HG02588 (cell line): ENCODE measurements around the gene PILRA.
"Not testable (repeated sequence)": the region's sequence is repeated elsewhere in the genome, so short reads cannot be mapped to it uniquely, and the experiment has no call there.

Experiments
- ATAC-seq: cut with Tn5 transposase; IDR thresholded peaks from one replicate; pipeline ENCODE4 v1.9.1; 2021; ENCODE audit warnings: mild to moderate bottlenecking, moderate library complexity; ENCODE audit not compliant: unreplicated experiment

The PILRA gene

DNA sequence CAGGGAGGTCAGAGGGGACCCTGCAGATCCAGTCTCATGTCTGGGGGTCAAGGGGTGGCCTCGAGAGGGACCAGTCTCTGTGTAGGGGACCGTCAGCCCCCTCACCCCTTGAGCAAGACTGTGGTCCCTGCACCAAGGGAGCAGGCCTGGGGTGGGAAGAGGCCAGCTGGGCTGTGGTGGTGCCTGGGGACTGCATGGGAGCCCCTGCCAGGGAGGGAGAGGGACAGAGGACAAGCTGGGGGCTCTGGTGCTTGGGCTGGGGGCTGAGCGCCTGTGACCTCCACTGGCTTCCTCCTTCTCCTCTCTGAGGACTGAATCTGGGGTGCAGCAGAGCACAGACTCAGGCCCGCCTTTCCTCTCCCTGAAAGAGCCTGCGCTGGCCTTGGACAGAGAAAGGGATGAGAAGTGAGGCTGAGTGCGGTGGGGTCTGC, 16.1 kb upstream of the PILRA start:
- ATAC-seq = no peak

DNA sequence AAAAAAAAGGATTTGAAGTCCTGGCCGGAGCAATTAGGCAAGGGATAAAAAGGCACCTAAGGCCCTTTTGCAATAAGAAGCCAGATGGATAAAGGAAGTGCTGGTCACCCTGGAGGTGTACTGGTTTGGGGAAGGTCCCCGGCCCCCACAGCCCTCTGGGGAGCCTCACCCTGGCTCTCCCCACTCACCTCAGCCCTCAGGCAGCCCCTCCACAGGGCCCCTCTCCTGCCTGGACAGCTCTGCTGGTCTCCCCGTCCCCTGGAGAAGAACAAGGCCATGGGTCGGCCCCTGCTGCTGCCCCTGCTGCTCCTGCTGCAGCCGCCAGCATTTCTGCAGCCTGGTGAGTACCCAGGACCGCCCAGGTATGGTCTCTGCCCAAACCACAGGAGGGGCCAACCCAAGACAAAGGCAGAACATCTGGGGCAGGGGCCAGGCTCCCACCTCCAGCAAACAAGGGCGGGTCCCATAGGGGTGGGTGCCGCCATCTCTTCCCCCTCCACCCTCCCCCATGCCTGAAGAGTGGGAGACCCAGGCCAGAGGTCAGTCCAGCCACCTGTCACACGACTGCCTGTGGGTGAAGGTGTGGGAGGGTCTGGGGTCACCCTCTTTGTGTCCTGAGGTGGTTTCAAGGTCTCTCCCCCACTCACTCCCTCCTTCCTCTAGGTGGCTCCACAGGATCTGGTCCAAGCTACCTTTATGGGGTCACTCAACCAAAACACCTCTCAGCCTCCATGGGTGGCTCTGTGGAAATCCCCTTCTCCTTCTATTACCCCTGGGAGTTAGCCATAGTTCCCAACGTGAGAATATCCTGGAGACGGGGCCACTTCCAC, 15.0 kb upstream of the PILRA start, which contains the start of gene PILRB:
PILRB (plus strand) TSS at position 91 of the 830 bp plus-strand sequence; CDS start at position 277, 186 bp downstream.
- no peak for ATAC-seq

DNA sequence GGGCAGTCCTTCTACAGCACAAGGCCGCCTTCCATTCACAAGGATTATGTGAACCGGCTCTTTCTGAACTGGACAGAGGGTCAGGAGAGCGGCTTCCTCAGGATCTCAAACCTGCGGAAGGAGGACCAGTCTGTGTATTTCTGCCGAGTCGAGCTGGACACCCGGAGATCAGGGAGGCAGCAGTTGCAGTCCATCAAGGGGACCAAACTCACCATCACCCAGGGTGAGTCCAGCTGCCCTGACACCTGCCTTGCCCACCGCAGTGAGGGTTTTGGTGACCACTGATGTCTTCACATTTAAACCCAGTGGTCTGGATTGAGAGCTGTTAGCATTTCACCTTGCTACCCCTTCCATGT, 14.5 kb upstream of the PILRA start:
- no peak for ATAC-seq

DNA sequence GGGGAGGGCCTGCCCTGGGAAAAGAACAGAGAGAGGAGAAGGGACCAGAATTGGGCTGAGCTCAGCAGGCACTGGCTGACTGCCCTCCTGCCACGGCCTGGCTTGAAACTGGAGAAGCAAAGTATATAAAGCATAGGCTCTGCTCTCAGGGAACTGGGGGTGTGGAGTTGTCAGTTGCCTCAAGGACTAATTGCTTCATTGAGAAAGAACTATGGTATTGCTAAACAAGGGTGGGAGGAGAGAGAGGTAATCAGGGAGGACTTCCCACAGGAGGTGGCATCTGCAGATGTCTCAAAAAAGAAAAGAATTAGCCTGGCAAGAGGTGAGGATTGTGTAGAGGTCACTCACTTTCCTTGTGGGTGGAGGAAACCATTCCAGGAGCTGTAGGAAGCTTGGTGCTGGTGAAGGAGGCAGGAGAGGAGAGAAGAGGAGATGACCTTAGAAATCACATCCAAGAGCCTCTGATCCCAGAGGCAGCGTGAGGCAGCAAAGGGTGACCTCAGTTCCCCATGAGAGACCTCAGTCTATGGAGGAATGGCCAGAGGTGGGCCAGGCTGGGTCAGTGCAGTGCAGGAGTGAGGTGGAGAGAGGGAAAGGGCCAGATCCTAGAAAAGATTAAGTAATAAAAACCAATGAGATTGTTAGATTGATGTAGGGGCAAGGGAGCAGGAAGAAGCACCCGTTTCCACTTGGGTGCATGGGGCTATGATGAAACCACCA, 13.0 kb upstream of the PILRA start:
- ATAC-seq = no peak

DNA sequence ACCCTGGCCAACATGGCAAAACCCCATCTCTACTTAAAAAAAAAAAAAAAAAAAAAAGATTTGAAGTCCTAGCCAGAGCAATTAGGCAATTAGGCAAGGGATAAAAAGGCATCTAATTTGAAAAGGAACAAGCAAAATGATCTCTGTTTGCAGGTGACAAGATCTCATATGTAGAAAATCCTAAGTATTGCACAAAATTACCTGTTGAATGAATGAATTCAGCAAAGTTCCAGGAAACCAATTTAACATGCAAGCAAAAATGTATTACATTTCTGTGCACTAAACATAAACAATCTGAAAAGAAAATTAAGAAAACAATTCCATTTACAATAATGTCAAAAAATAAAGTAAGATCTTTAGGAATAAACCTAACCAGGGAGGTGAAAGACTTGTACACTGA, 10.2 kb upstream of the PILRA start:
- ATAC-seq = no peak

DNA sequence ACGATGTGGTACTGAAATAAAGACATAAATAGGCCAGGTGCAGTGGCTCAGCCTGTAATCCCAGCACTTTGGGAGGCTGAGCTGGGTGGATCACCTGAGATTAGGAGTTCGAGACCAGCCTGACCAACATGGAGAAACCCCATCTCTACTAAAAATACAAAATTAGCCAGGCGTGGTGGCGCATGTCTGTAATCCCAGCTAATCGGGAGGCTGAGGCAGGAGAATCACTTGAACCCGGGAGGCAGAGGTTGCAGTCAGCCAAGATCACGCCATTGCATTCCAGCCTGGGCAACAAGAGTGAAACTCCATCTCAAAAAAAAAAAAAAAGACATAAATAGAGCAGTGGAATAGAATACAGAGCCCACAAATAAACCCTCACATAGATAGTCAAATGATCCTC, 9.5 kb upstream of the PILRA start:
- not testable (repeated sequence) for ATAC-seq

DNA sequence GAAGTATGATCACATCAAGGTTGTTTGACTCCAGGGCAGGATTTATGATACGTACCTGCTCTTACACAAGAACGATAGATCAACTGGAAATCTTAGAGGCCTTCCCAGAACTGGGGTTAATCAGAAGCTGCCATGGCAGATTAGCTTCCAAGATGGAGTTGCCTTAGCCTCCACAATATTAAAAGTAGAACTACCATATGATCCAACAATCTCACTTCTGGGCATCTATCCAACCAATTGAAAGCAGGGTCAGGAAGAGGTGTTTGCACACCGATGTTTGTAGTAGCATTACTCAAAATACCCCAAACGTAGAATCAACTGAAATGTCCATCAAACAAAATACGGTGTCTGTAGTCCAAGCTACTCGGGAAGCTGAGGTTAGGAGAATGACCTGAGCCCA, 8.8 kb upstream of the PILRA start:
- no peak for ATAC-seq

DNA sequence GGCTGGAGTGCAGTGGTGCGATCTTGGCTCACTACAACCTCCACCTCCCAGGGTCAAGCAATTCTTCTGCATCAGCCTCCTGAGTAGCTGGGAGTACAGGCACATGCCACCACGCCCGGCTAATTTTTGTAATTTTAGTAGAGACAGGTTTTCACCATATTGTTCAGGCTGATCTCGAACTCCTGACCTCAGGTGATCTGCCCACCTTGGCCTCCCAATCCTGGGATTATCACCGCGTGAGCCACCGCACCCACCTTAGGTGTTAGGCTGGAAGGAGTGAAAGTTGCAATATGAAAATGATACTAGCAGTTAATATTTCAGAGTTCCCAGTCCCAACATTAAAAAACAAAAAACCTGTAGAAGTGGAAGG, 7.3 kb upstream of the PILRA start:
- ATAC-seq = not testable (repeated sequence)

DNA sequence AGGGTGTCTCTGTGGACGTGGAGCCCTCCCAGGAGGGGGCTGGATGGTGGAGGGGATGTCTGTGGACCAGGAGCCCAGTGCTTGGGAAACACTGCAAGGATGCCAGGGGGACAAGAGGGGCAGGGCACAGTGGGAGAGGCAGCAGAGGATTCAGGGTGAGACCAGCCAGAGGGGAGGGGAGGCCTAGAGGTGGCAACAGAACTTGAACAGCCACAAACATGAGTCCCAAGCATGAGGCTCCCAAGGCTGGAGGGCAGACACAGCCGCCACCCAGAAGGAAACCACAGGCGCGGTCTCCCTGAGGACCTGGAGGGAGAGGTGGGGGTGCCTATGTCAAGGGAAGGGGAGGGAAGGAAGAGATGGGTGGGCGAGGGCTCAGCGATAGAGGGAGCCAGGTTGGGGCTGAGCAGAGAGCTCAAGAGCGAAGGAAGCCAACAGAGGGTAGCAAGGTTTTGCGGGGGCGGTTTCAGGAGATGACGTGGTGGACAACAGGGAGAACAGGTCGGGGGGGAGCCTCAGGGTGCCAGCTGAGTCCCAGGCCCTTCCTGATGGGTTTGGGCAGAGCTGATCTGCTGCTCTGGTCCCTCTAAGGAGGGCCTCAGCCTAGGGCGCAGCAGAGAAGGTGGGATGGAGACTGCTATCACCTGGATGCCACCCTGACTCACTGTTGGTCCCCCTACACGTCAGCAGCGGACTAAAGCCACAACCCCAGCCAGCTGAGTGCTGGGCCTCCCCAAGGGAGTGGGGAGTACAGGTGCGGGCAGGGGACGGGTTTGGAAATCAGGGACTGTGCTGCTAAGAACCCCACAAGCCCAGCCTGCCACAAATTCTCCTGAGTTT, 6.7 kb upstream of the PILRA start:
- no peak for ATAC-seq

DNA sequence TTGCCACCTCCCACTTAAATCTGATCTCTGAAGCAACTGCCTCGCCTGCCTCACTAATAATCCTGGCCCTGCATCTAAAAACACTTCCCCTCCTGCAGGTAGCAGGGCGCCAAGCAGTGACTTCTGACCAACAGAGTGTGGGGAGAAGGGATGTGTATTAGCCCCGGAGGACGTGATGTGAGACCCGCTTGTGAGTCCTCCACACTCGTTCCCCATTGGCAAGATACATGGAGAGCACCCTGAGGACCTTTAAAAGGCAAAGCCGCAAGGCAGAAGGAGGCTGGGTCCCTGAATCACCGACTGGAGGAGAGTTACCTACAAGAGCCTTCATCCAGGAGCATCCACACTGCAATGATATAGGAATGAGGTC, 6.1 kb upstream of the PILRA start:
- ATAC-seq = no peak

DNA sequence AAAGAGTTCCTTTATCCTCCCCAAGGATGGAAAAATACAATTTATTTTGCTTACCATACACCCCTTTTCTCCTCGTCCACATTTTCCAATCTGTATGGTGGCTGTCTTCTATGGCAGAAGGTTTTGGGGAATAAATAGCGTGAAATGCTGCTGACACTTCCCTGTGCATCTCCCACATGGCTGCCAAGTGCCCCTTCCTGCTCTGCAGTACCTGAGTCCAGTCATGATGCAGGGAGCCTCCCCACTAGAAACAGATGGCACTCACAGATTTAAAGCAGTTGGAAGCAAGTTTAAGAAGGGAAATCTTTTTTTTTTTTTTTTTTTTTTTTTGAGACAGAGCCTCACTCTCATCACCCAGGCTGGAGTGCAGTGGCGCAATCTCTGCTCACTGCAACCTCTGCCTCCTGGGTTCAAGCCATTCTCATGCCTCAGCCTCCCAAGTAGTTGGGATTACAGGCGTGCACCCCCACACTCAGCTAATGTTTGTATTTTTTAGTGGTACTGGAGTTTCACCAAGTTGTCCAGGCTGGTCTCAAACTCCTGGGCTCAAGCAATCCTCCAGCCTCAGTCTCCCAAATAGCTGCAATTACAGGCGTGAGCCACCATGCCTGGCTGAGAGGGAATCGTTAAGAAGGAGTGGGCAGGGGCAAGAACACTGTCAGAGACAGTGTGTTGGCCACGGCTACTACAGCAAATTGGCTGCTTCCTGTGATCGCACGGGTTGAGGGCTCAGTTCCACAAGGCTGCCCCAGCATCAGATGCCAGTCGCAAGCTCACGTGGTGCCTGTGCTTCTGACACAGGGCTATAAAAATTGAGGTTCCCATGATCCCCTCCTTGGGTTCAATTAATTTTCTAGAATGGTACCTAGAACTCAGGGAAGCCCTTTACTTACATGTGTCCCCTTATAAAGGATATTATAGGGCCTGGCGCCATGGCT, 5.3 kb upstream of the PILRA start:
- ATAC-seq = no peak

DNA sequence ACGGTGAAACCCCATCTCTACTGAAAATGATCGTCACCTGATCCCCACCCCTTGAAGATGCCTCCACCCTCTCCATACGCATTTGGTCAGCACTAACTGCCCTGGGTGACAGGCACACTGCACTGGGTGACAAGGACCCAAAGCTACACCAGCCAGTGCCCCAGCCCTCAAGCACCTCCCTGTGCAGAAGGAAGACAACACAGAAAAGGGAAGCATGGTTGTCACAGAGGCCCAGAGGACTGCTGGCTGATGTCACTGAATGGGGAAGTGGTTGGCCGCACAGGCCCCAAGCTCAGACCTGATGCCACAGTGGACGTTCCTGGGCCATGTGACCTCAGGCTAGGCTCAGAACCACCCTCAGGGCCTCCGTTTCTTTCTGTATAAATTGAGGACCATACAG, 4.2 kb upstream of the PILRA start:
- peak; percentile 60 for ATAC-seq

DNA sequence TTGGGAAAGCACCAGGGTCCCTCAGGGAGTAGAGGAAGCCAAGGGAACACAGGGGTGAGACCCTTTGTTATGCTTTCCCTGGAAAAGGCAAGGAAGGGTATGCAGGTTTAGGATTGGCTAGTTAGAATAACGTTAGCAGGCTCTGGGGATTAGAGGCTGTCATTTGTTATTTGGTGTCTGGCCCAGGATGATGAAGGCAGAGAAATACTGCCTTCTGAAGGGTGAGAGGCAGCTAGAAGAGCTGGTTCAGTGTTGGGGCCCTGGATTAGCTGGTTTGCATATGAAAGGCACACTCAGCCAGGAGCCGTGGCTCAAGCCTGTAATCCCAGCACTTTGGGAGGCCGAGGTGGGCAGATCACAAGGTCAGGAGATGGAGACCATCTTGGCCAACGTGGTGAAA, 3.0 kb upstream of the PILRA start:
- ATAC-seq = no peak

DNA sequence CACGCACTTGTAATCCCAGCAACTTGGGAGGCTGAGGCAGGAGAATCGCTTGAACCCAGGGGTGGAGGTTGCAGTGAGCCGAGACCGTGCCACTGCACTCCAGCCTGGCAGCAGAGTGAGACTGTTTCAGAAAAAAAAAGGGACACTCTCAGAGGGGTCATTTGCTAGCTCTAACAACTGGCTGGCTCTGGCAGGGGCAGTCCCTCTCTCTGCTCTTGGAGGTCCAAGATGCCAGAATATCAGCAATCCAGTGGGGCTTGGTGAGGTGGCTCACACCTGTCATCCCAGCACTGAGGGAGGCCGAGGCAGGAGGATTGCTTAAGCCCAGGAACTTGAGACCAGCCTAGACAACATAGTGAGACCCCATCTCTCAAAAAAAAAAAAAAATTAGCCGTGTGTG, 2.5 kb upstream of the PILRA start:
- no peak for ATAC-seq

DNA sequence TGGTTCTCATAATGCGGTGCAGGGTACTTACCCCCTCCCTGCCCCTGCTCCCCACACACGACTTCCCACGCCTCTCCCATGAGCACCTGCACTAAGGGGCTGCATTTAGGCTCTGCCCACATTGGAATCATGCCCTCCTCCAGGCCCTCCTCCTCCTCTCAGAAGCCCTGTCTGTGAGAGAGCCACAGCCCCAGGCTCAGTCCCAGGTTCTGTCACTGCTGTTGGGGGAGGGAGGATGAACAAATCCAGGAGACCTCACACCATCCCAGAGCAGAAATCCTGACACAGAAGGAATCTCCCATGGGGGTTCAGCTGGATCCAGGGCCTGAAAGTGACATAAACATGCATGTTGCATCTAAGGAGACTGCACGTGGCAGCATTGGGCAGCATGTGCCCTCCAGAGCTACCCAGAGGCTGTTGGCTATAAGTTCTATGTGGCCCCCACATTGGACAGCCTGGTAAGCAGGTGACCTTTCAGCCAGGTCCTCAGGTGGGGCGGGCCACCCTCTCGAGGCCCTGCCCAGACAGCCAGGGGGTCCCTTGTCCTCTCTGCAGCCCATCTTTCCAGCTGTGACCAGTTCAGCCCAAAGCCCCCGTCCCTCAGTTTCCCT, 1.6 kb upstream of the PILRA start:
- no peak for ATAC-seq

DNA sequence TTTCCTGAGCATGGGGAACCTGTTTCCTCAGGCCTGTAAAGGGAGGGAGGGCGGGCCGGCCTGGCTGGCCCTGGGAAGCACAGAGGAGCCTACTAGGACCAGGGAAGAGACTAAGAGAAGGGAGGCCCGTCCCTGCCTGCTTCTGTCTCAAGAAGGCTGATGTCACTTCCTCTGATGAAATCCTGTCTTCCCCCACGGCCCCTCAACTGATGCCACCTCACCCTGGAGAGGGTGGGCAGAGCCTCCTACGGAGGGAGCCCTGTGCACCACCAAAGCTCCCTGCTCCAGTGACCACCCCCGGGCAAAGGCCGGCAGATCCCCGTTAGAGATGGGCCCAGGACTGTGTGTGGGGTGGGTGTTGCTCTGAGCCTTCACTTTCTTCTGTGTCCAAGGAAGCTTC, 1.0 kb upstream of the PILRA start:
- no peak for ATAC-seq

DNA sequence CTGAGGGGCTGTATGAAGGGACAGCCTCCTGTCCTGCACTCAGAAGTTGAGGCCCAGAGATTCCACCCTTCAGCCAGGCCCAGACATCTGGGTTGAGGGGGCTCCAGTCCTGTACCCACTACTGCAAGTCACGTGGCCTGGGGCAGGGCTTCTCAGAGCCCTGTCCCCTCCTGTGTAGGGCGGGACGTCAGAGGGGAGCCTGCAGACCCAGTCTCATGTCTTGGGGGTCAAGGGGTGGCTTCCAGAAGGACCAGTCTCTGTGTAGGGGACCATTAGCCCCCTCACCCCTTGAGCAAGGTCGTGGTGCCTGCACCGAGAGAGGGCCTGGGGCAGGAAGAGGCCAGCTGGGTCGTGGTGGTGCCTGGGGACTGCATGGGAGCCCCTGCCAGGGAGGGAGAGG, 593 bp upstream of the PILRA start:
- ATAC-seq = no peak

DNA sequence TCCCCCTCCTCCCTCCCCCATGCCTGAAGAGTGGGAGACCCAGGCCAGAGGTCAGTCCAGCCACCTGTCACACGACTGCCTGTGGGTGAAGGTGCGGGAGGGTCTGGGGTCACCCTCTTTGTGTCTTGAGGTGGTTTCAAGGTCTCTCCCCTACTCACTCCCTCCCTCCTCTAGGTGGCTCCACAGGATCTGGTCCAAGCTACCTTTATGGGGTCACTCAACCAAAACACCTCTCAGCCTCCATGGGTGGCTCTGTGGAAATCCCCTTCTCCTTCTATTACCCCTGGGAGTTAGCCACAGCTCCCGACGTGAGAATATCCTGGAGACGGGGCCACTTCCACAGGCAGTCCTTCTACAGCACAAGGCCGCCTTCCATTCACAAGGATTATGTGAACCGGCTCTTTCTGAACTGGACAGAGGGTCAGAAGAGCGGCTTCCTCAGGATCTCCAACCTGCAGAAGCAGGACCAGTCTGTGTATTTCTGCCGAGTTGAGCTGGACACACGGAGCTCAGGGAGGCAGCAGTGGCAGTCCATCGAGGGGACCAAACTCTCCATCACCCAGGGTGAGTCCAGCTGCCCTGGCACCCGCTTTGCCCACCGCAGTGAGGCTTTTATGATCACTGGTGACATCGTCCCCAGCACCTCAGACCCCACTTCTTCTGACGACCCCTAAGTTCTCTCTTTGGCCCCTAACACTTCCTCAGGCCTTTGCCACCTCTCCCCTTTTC, 747 bp downstream of the PILRA start:
- not testable (repeated sequence) for ATAC-seq

DNA sequence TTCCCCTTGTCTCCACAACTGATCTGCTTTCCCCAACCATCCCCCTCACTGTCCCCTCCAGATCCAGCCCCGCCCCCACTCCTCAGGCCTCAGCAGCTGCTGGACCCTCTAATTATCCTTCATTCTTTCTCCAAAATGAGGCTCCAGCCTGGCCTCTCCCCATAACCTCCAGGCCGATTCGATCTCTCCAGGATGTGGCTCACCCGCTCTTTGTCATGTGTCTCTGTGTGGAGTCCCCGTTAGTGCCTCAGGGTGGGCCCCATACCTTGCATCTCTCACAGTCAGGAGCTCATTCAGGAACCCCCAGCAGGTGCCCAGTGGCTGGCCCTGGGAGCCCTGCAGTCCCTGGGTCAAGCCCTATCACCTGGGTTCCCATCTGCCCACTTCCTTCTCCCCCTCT, 1.3 kb downstream of the PILRA start:
- ATAC-seq = no peak
